ENCODE measurements around the gene ATP6V1B1.

DNA sequence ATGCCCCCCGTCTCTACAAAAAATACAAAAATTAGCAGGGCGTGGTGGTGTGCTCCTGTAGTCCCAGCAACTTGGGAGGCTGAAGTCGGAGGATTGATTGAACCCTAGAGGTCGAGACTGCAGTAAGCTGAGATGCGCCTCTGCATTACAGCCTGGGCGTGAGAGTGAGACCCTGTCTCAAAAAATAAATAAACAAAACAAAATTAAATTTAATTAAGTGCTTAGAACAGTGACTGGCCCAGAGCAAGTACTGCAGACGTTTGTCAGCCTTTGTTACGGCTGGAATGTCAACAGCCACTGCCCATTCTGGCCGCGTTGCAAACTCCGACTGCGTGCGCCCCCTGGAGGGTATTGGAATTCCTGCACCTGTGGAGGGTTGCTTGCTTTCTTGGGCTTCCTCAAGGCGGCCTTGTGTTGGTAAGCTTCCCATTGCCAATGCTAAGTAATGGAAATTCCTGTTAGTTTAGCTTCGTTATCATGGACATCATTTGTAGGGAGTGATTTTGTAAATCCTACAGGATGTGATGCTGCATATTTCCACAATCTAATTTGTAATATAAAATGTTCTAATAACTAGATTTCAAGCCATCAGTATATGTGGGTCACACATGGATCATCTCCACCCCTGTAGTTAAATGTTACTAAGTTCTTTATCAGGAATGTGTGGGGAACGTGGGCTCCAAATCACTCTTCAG lies 15.9 kb upstream of the ATP6V1B1 start:
- TF ChIP-seq ZFP3 (CRISPR knock-in tag; IDR thresholded peaks at IDR 0.05) (no peak), PPARA (CRISPR knock-in tag; IDR thresholded peaks at IDR 0.05; ENCODE audit: borderline replicate concordance) (no peak), ZC3H10 (CRISPR knock-in tag; IDR thresholded peaks at IDR 0.05) (no peak), TCF4 (CRISPR knock-in tag; IDR thresholded peaks at IDR 0.05; ENCODE audit: borderline replicate concordance) (no peak)
- TF ChIP-seq, protein P1, sequence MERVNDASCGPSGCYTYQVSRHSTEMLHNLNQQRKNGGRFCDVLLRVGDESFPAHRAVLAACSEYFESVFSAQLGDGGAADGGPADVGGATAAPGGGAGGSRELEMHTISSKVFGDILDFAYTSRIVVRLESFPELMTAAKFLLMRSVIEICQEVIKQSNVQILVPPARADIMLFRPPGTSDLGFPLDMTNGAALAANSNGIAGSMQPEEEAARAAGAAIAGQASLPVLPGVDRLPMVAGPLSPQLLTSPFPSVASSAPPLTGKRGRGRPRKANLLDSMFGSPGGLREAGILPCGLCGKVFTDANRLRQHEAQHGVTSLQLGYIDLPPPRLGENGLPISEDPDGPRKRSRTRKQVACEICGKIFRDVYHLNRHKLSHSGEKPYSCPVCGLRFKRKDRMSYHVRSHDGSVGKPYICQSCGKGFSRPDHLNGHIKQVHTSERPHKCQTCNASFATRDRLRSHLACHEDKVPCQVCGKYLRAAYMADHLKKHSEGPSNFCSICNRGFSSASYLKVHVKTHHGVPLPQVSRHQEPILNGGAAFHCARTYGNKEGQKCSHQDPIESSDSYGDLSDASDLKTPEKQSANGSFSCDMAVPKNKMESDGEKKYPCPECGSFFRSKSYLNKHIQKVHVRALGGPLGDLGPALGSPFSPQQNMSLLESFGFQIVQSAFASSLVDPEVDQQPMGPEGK (CRISPR knock-in tag; IDR thresholded peaks at IDR 0.05; ENCODE audit: borderline replicate concordance): no peak
